KMS-11 (cell line): ENCODE data around the gene PCYT1A.
A peak's percentile ranks its signal among the peaks of the same experiment; 100 is the strongest.

Experiments used
- H2AFZ ChIP-seq: fragments of 200-600 bp; sonication (generic); 2 replicates; pipeline ENCODE4 v1.6.1; 2016; ENCODE audit warnings: antibody characterized with exemption, mixed run types, low read depth
- H3K27ac ChIP-seq: fragments of 200-600 bp; sonication (generic); 2 replicates; pipeline ENCODE4 v1.6.1; 2016; ENCODE audit warnings: mild to moderate bottlenecking, mixed run types
- H3K27me3 ChIP-seq: fragments of 200-600 bp; sonication (generic); 2 replicates; pipeline ENCODE4 v1.6.1; 2017; ENCODE audit warnings: mild to moderate bottlenecking, low read depth, mixed run types, moderate library complexity; ENCODE audit not compliant: insufficient read depth
- H3K36me3 ChIP-seq: fragments of 200-600 bp; sonication (generic); 2 replicates; pipeline ENCODE4 v1.6.1; 2017; ENCODE audit warnings: mild to moderate bottlenecking, mixed run types; ENCODE audit not compliant: insufficient read depth
- H3K4me1 ChIP-seq: fragments of 200-600 bp; sonication (generic); 2 replicates; pipeline ENCODE4 v1.6.1; 2016; ENCODE audit warnings: mild to moderate bottlenecking, low read depth, mixed run types; ENCODE audit not compliant: poor library complexity, severe bottlenecking
- H3K4me2 ChIP-seq: fragments of 200-600 bp; sonication (generic); 2 replicates; pipeline ENCODE4 v1.7.0; 2016; ENCODE audit warnings: mild to moderate bottlenecking, mixed run types
- H3K4me3 ChIP-seq: fragments of 200-600 bp; sonication (generic); IDR thresholded peaks from 2 replicates; pipeline ENCODE4 v1.6.1; 2017; ENCODE audit warnings: low read depth, low read length, mixed read lengths; ENCODE audit not compliant: insufficient read depth
- H3K79me2 ChIP-seq: fragments of 200-600 bp; sonication (generic); 2 replicates; pipeline ENCODE4 v1.6.1; 2016; ENCODE audit warnings: low read depth, mixed run types; ENCODE audit not compliant: insufficient read depth
- H3K9ac ChIP-seq: fragments of 200-600 bp; sonication (generic); 2 replicates; pipeline ENCODE4 v1.6.1; 2016; ENCODE audit warnings: mild to moderate bottlenecking, mixed run types
- H4K20me1 ChIP-seq: fragments of 200-600 bp; sonication (generic); 2 replicates; pipeline ENCODE4 v1.6.1; 2016; ENCODE audit warnings: mild to moderate bottlenecking, mixed run types; ENCODE audit not compliant: insufficient read depth
- TF ChIP-seq, protein P1 (sequence below): fragments of 200-600 bp; sonication (generic); conservative IDR thresholded peaks from 2 replicates; pipeline ENCODE4 v1.6.1; 2017; ENCODE audit warnings: low read depth, mild to moderate bottlenecking, antibody characterized with exemption, low read length, moderate library complexity, mixed read lengths

Gene PCYT1A

DNA sequence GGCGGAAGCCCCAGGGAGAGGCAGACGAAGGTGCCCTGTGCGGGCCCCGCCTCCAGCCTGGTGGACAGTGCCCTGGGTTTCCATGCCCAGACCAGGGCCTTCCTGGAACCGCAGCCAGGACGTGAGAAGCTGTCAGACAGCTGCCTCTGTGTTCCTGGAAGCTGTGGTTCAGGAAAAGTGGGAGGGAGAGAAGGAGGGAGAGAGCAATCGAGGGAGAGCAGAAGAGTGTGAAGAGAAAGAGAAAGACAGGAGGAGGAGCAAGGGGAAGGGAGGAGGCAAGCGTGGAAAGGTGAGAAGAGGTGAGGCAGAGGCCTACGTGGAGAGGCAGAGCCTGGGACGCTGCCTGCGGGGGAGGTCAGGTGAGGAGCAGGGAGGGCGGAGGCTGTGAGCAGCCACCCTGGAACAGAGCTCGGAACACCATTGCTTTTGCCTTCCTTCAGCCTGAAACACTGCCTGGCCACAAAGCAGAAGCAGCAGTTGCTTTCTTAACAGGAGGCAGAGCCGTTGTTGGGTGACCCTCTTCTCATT lies 94.9 kb downstream of the PCYT1A start:
- no peaks in the 10 kb centered on the region for H3K79me2 ChIP-seq
- TF ChIP-seq, protein P1, sequence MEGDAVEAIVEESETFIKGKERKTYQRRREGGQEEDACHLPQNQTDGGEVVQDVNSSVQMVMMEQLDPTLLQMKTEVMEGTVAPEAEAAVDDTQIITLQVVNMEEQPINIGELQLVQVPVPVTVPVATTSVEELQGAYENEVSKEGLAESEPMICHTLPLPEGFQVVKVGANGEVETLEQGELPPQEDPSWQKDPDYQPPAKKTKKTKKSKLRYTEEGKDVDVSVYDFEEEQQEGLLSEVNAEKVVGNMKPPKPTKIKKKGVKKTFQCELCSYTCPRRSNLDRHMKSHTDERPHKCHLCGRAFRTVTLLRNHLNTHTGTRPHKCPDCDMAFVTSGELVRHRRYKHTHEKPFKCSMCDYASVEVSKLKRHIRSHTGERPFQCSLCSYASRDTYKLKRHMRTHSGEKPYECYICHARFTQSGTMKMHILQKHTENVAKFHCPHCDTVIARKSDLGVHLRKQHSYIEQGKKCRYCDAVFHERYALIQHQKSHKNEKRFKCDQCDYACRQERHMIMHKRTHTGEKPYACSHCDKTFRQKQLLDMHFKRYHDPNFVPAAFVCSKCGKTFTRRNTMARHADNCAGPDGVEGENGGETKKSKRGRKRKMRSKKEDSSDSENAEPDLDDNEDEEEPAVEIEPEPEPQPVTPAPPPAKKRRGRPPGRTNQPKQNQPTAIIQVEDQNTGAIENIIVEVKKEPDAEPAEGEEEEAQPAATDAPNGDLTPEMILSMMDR, result no peak
- H3K4me1 ChIP-seq, result peaks cover 15% of the 10 kb centered on the region
- no peak overlapping the region for H3K9ac ChIP-seq
- H2AFZ ChIP-seq, result 0 out of 2 replicates have a peak overlapping the region, but pooled peaks have one; percentile 14
- no peak overlapping the region for H3K4me3 ChIP-seq
- no peak overlapping the region for H3K4me2 ChIP-seq
- H4K20me1 ChIP-seq, result no peaks in the 10 kb centered on the region
- no peaks in the 10 kb centered on the region for H3K27me3 ChIP-seq
- H3K27ac ChIP-seq, result no peak overlapping the region
- no peaks in the 10 kb centered on the region for H3K36me3 ChIP-seq

DNA sequence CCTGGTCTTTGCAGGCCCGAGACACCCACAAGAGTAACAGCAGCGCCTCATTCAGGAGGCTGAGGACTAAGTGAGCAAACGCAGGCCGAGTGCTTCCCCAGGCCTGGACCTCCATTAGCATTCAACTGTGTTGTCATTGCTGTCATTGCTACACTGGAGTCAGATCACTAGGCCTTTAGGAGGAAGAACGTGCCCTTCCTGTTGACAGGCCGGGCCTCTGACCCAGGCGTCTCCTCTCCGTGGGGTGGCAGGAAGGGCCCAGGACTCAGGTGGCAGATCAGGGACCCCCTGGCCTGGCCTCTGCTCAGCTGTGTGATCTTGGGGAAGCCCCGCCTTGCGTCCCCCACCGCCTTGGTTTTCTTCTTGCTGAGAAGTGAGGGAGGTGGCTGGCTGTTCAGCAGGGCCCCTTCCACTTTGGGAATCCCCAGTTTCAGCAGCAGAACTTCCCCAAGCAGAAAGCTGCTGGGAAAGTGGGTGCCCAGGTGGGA lies 95.4 kb downstream of the PCYT1A start:
- H3K79me2 ChIP-seq, result no peaks in the 10 kb centered on the region
- H4K20me1 ChIP-seq, result no peaks in the 10 kb centered on the region
- H3K36me3 ChIP-seq, result no peaks in the 10 kb centered on the region
- peaks cover 19% of the 10 kb centered on the region for H3K4me1 ChIP-seq
- no peak overlapping the region for H3K27ac ChIP-seq
- TF ChIP-seq, protein P1, result no peak
- no peak overlapping the region for H3K4me3 ChIP-seq
- H3K9ac ChIP-seq, result no peak overlapping the region
- no peak overlapping the region for H3K4me2 ChIP-seq
- H2AFZ ChIP-seq, result 0 out of 2 replicates have a peak overlapping the region, but pooled peaks have one; percentile 14
- no peaks in the 10 kb centered on the region for H3K27me3 ChIP-seq

DNA sequence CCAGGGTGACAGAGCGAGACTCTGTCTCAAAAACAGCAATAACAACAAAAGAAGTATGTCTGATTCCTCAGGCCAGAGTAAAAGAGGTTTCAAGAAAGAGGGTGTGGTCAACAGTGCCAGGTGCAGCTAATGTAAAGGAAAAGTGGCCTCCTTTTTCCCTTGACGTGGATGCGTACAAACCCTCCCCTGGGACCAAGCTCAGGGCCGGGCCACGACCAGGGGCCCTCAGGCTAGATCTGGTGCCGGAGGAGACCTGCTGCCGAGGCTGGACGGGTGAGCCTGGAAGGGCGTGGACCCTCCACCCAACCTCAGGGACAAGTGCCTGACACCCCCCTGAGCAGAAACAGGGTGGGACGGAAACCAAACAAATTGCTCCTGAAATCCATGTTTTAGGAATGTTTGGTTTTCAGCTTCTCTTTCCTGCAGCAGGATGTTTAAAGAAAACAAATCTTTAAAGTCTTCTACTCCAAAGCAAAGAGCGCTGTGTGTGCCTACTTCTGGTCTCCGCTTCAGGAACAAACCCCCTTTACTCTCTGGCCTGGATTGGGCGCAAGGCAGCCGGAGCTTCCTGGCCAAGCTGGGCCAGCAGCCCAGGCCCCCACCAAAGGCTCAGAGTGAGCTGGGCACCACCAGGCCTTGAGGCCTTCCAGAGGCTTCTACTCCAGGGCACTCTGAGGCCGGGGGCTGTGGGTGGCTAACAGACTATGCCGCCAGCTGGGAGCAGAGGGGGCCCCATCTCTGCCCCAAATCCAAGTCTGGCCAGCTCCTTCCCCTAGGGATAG lies 97.8 kb downstream of the PCYT1A start:
- H3K27ac ChIP-seq, result no peak overlapping the region
- H3K4me1 ChIP-seq, result peaks cover 24% of the 10 kb centered on the region
- H3K79me2 ChIP-seq, result no peaks in the 10 kb centered on the region
- no peaks in the 10 kb centered on the region for H3K27me3 ChIP-seq
- H3K9ac ChIP-seq, result no peak overlapping the region
- H3K4me3 ChIP-seq, result no peak overlapping the region
- H4K20me1 ChIP-seq, result no peaks in the 10 kb centered on the region
- no peak overlapping the region for H2AFZ ChIP-seq
- no peaks in the 10 kb centered on the region for H3K36me3 ChIP-seq
- H3K4me2 ChIP-seq, result no peak overlapping the region
- TF ChIP-seq, protein P1, result no peak

DNA sequence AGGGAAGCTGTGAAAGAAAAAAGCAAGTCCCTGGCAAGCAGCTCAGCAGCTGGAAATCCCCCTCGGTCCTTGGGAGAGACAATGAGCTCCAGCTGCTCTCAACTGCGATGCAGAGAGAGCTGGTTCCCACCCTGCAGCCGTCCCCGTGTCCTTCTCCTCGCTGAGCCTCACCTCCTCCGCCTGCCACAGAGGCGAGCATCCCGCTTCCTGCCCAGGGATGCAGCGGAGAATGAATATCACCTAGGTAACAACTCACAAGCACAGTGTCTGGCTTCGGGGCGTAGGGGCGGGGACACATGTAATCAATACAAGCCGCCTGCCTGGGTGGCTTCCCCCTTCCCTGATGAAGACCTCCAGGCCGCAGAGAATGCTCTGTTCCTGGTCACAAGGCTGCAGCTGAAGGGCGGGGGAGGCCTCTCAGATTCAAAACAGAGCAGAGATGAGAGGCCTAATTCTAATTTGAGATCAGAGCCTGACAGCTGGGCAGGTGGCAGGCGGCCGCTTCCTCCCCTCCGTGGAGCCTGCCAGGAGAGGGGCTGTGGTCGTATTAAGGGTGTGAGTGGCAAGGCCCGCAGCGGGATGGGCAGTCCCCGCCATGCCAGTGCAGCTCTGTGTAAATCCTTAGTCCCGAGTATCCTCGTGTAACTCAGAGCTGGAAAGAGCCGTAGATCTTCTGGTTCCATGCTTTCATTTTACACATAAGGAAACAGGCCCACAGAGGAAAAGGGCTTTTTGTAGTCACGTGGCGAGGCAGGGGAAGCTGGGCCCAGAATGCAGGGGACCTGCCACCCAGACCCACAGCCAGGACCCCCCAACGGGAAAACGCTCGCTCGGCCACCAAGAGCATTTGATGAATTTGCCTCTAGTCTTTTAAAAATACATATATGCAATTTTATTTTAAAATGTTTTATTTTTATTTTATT lies 100.6 kb downstream of the PCYT1A start:
- H4K20me1 ChIP-seq, result no peaks in the 10 kb centered on the region
- TF ChIP-seq, protein P1, result no peak
- no peaks in the 10 kb centered on the region for H3K36me3 ChIP-seq
- peak overlapping the region; percentile 49; the same call in 1 of the 2 replicates for H2AFZ ChIP-seq
- no peak overlapping the region for H3K9ac ChIP-seq
- no peaks in the 10 kb centered on the region for H3K79me2 ChIP-seq
- no peaks in the 10 kb centered on the region for H3K27me3 ChIP-seq
- H3K4me3 ChIP-seq, result no peak overlapping the region
- H3K27ac ChIP-seq, result no peak overlapping the region
- peaks cover 38% of the 10 kb centered on the region for H3K4me1 ChIP-seq
- H3K4me2 ChIP-seq, result peak overlapping the region; percentile 3; the same call in 1 of the 2 replicates
